ENCODE results near the gene CLCF1.

CLCF1 gene

GRCh38 chr11:67376873-67377808 lies 3.7 kb upstream of the CLCF1 start:
- in situ Hi-C loops (cut with MboI; ENCODE audit: low sequenced_read_pairs), result no loop called here

- in situ Hi-C loops (cut with MboI; ENCODE audit: low sequenced_read_pairs), result no loop called here
Measured at GRCh38 chr11:67376063-67376820, 2.8 kb upstream of the CLCF1 start.

- in situ Hi-C loops (cut with MboI; ENCODE audit: low sequenced_read_pairs), result no loop called here
Measured at GRCh38 chr11:67375320-67376055, 2.1 kb upstream of the CLCF1 start.

- in situ Hi-C loops (cut with MboI; ENCODE audit: low sequenced_read_pairs), result no loop called here
Measured at GRCh38 chr11:67374571-67375281, 1.3 kb upstream of the CLCF1 start.

GRCh38 chr11:67373648-67374570 lies 511 bp upstream of the CLCF1 start:
- in situ Hi-C loops (cut with MboI; ENCODE audit: low sequenced_read_pairs), result no loop called here

- in situ Hi-C loops (cut with MboI; ENCODE audit: low sequenced_read_pairs), result no loop called here
Measured at GRCh38 chr11:67372321-67372992, 941 bp downstream of the CLCF1 start.

GRCh38 chr11:67371911-67372320 lies 1.5 kb downstream of the CLCF1 start:
- in situ Hi-C loops (cut with MboI; ENCODE audit: low sequenced_read_pairs), result no loop called here

GRCh38 chr11:67371189-67371910 lies 2.0 kb downstream of the CLCF1 start:
- in situ Hi-C loops (cut with MboI; ENCODE audit: low sequenced_read_pairs), result no loop called here

GRCh38 chr11:67370351-67371076 lies 2.9 kb downstream of the CLCF1 start:
- in situ Hi-C loops (cut with MboI; ENCODE audit: low sequenced_read_pairs), result no loop called here

GRCh38 chr11:67369801-67370284 lies 3.6 kb downstream of the CLCF1 start:
- in situ Hi-C loops (cut with MboI; ENCODE audit: low sequenced_read_pairs), result no loop called here

- in situ Hi-C loops (cut with MboI; ENCODE audit: low sequenced_read_pairs), result no loop called here
Measured at GRCh38 chr11:67369275-67369674, 4.1 kb downstream of the CLCF1 start.

- in situ Hi-C loops (cut with MboI; ENCODE audit: low sequenced_read_pairs), result no loop called here
Measured at GRCh38 chr11:67368621-67369020, 4.8 kb downstream of the CLCF1 start.

- in situ Hi-C loops (cut with MboI; ENCODE audit: low sequenced_read_pairs), result no loop called here
Measured at GRCh38 chr11:67367761-67368227, 5.6 kb downstream of the CLCF1 start.

GRCh38 chr11:67366961-67367760 lies 6.2 kb downstream of the CLCF1 start:
- in situ Hi-C loops (cut with MboI; ENCODE audit: low sequenced_read_pairs), result no loop called here

GRCh38 chr11:67366546-67366945 lies 6.9 kb downstream of the CLCF1 start:
- in situ Hi-C loops (cut with MboI; ENCODE audit: low sequenced_read_pairs), result no loop called here

- in situ Hi-C loops (cut with MboI; ENCODE audit: low sequenced_read_pairs), result no loop called here
Measured at GRCh38 chr11:67365736-67366444, 7.5 kb downstream of the CLCF1 start.
